GM20000 (cell line): ENCODE results near the gene SENP7.
"Not testable (repeated sequence)": the region's sequence is repeated elsewhere in the genome, so short reads cannot be mapped to it uniquely, and the experiment has no call there.

Experiments used
- DNase-seq: peaks from one replicate; pipeline ENCODE4 v3.0.0; 2012; ENCODE audit warnings: low spot score
- CTCF ChIP-seq: IDR thresholded peaks from 2 replicates; pipeline ENCODE4 v1.5.1; 2012; ENCODE audit warnings: mild to moderate bottlenecking, control low read depth; ENCODE audit errors: extremely low read depth, missing control alignments

The SENP7 gene

GRCh38 chr3:101312545-101312944 lies 200.5 kb downstream of the SENP7 start:
- no peak for TF ChIP-seq CTCF
- DNase-seq: no peak

GRCh38 chr3:101311676-101312075 lies 201.3 kb downstream of the SENP7 start:
- no peak for DNase-seq
- TF ChIP-seq CTCF: no peak

GRCh38 chr3:101310978-101311375 lies 202.0 kb downstream of the SENP7 start:
- DNase-seq: no peak
- TF ChIP-seq CTCF: no peak

GRCh38 chr3:101308147-101308772 lies 204.8 kb downstream of the SENP7 start:
- not testable (repeated sequence) for DNase-seq

GRCh38 chr3:101303836-101304235 lies 209.2 kb downstream of the SENP7 start:
- DNase-seq: no peak
- TF ChIP-seq CTCF: no peak

GRCh38 chr3:101303089-101303731 lies 209.8 kb downstream of the SENP7 start:
- DNase-seq: no peak
- TF ChIP-seq CTCF: no peak

- TF ChIP-seq CTCF: no peak
- DNase-seq: no peak
Observed at GRCh38 chr3:101300073-101300472, 212.9 kb downstream of the SENP7 start.

- no peak for DNase-seq
- TF ChIP-seq CTCF: no peak
Observed at GRCh38 chr3:101292027-101292426, 221.0 kb downstream of the SENP7 start.
